ENCODE measurements around the gene DTYMK.

DNA sequence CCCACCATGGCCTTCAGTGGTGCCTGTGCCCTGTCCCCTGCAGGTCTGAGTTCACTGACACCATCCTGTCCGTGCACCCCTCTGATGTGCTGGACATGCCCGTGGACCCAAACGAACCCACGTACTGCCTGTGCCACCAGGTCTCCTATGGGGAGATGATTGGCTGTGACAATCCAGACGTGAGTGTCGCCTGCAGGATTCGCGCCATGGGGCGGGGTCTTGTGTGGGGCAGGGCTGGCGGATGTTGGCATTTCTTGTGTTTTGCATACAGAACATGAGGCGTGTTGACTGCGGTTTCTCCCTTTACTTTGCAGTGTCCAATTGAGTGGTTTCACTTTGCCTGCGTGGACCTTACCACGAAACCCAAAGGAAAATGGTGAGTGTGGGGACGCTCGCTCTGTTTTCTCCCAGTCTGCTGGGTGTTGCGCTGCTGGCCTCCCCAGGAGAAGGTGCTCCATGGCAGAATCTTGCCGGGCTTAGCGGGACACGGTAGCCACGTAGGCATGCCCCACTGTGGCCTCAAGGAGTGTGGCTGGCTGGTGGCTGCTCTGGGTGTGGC lies 36.4 kb upstream of the DTYMK start:
- TF ChIP-seq, protein P1, sequence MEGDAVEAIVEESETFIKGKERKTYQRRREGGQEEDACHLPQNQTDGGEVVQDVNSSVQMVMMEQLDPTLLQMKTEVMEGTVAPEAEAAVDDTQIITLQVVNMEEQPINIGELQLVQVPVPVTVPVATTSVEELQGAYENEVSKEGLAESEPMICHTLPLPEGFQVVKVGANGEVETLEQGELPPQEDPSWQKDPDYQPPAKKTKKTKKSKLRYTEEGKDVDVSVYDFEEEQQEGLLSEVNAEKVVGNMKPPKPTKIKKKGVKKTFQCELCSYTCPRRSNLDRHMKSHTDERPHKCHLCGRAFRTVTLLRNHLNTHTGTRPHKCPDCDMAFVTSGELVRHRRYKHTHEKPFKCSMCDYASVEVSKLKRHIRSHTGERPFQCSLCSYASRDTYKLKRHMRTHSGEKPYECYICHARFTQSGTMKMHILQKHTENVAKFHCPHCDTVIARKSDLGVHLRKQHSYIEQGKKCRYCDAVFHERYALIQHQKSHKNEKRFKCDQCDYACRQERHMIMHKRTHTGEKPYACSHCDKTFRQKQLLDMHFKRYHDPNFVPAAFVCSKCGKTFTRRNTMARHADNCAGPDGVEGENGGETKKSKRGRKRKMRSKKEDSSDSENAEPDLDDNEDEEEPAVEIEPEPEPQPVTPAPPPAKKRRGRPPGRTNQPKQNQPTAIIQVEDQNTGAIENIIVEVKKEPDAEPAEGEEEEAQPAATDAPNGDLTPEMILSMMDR (conservative IDR thresholded peaks at IDR 0.05), result no peak
- no peak for TF ChIP-seq ZFX (IDR thresholded peaks at IDR 0.05)
